Neural progenitor cell (in vitro differentiated cells): ENCODE measurements around the gene PRR29. TPM values are rescaled to one million over a fixed set of nuclear protein-coding genes. Genes with fewer than 3 reads are reported as not detected.

ENCODE experiments used
- DNase-seq: peaks from one replicate; pipeline ENCODE4 v3.0.0-alpha.2; 2016; ENCODE audit warnings: low spot score
- H2AFZ ChIP-seq: fragments of 200-600 bp; sonication (generic); replicated peaks from 2 replicates; pipeline ENCODE4 v1.6.1; 2016; ENCODE audit warnings: antibody characterized with exemption
- H3F3A ChIP-seq: fragments of 200-600 bp; sonication (generic); 2 replicates; pipeline ENCODE4 v1.6.1; 2016; ENCODE audit warnings: antibody characterized with exemption, low read depth
- H3K27ac ChIP-seq: fragments of 200-600 bp; sonication (generic); 2 replicates; pipeline ENCODE4 v1.5.1; 2016; ENCODE audit warnings: mild to moderate bottlenecking
- H3K27me3 ChIP-seq: fragments of 200-600 bp; sonication (generic); 2 replicates; pipeline ENCODE4 v1.6.1; 2016; ENCODE audit warnings: mild to moderate bottlenecking, moderate library complexity
- H3K36me3 ChIP-seq: fragments of 200-600 bp; sonication (generic); 2 replicates; pipeline ENCODE4 v1.5.1; 2016
- H3K4me1 ChIP-seq: fragments of 200-600 bp; sonication (generic); 2 replicates; pipeline ENCODE4 v1.6.1; 2016; ENCODE audit warnings: mixed run types
- H3K4me2 ChIP-seq: fragments of 200-600 bp; sonication (generic); 2 replicates; pipeline ENCODE4 v1.6.1; 2016
- H3K4me3 ChIP-seq: fragments of 200-600 bp; sonication (generic); 2 replicates; pipeline ENCODE4 v1.5.1; 2016
- H3K79me2 ChIP-seq: fragments of 200-600 bp; sonication (generic); 2 replicates; pipeline ENCODE4 v1.6.1; 2016; ENCODE audit warnings: low read depth
- H3K9ac ChIP-seq: fragments of 200-600 bp; sonication (generic); 2 replicates; pipeline ENCODE4 v1.6.1; 2016
- H3K9me3 ChIP-seq: fragments of 200-600 bp; sonication (generic); 2 replicates; pipeline ENCODE4 v1.5.1; 2016; ENCODE audit warnings: low read depth
- H4K20me1 ChIP-seq: fragments of 200-600 bp; sonication (generic); 2 replicates; pipeline ENCODE4 v1.6.1; 2016; ENCODE audit warnings: low read depth
- H3K27ac Mint-ChIP-seq: 3 replicates; pipeline ENCODE4 v1.8.0; 2021; ENCODE audit warnings: mixed read lengths
- H3K27me3 Mint-ChIP-seq: 2 replicates; pipeline ENCODE4 v1.8.0; 2022; ENCODE audit warnings: low read depth, mild to moderate bottlenecking, inconsistent platforms, moderate library complexity, mixed read lengths; ENCODE audit not compliant: insufficient read depth
- H3K36me3 Mint-ChIP-seq: 3 replicates; pipeline ENCODE4 v1.8.0; 2021; ENCODE audit warnings: mixed read lengths
- H3K4me1 Mint-ChIP-seq: 3 replicates; pipeline ENCODE4 v1.8.0; 2021; ENCODE audit warnings: mixed read lengths
- H3K4me3 Mint-ChIP-seq: 3 replicates; pipeline ENCODE4 v1.8.0; 2021; ENCODE audit warnings: mild to moderate bottlenecking, moderate library complexity, mixed read lengths
- H3K9me3 Mint-ChIP-seq: 3 replicates; pipeline ENCODE4 v1.8.0; 2020; ENCODE audit warnings: mixed read lengths
- EZH2 ChIP-seq: fragments of 200-600 bp; sonication (generic); IDR thresholded peaks from 2 replicates; pipeline ENCODE4 v1.6.1; 2017; ENCODE audit warnings: antibody characterized with exemption, mild to moderate bottlenecking, moderate library complexity
- EZH2phosphoT487 ChIP-seq: fragments of 200-600 bp; sonication (generic); IDR thresholded peaks from 2 replicates; pipeline ENCODE4 v1.6.1; 2017; ENCODE audit warnings: antibody characterized with exemption
- total RNA-seq: library from RNA; depleted of rRNA; stranded (reverse); fragments of >200 nt; gene quantifications from 2 replicates; pipeline ENCODE4 v1.2.3, GENCODE V29; 2015; ENCODE audit warnings: low replicate concordance
- TF ChIP-seq, protein P1 (sequence below): fragments of 200-600 bp; sonication (generic); IDR thresholded peaks from 2 replicates; pipeline ENCODE4 v1.5.1; 2017; ENCODE audit warnings: antibody characterized with exemption, mild to moderate bottlenecking

The PRR29 gene
- total RNA-seq, 1 donor from 2014 or later: 0.95 TPM

- no peak for DNase-seq
- TF ChIP-seq, protein P1, sequence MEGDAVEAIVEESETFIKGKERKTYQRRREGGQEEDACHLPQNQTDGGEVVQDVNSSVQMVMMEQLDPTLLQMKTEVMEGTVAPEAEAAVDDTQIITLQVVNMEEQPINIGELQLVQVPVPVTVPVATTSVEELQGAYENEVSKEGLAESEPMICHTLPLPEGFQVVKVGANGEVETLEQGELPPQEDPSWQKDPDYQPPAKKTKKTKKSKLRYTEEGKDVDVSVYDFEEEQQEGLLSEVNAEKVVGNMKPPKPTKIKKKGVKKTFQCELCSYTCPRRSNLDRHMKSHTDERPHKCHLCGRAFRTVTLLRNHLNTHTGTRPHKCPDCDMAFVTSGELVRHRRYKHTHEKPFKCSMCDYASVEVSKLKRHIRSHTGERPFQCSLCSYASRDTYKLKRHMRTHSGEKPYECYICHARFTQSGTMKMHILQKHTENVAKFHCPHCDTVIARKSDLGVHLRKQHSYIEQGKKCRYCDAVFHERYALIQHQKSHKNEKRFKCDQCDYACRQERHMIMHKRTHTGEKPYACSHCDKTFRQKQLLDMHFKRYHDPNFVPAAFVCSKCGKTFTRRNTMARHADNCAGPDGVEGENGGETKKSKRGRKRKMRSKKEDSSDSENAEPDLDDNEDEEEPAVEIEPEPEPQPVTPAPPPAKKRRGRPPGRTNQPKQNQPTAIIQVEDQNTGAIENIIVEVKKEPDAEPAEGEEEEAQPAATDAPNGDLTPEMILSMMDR: no peak
- no peak for TF ChIP-seq EZH2
- TF ChIP-seq EZH2phosphoT487: no peak
These were observed 40.4 kb downstream of the PRR29 start for GRCh38 chr17:64038331-64039105.

DNA sequence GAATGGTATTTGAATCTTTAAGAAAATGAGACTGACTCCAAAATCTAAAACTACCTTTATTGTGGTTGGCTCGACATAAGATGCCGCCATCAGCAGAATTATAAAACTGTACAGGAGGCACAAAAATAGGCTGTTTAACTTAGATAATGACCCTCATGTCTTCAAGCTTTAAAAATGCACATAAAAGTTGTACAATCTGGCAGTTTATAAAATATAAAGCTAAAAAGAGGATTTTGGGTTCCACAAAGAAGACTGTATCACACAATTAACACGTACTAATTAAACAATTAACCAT, 40.9 kb downstream of the PRR29 start:
- Histone ChIP-seq H3K79me2 (no peaks in the 10 kb centered on the region), H3K4me3 (no peak overlapping the region), H3K27ac (no peak overlapping the region), H3K9me3 (no peaks in the 10 kb centered on the region), H4K20me1 (no peaks in the 10 kb centered on the region), H3K4me2 (no peak overlapping the region), H3K27me3 (no peaks in the 10 kb centered on the region), H3F3A (no peaks in the 10 kb centered on the region), H2AFZ (no peak overlapping the region), H3K9ac (no peak overlapping the region), H3K4me1 (peaks cover 6% of the 10 kb centered on the region), H3K36me3 (no peaks in the 10 kb centered on the region)
- Mint-ChIP-seq H3K27me3 (peaks cover 12% of the 10 kb centered on the region), H3K9me3 (no peaks in the 10 kb centered on the region), H3K36me3 (peaks cover 5% of the 10 kb centered on the region), H3K27ac (no peak overlapping the region), H3K4me3 (no peak overlapping the region), H3K4me1 (peaks cover 3% of the 10 kb centered on the region)
- TF ChIP-seq EZH2phosphoT487 (no peak), EZH2 (no peak)
- TF ChIP-seq, protein P1: no peak
- no peak for DNase-seq

More at GRCh38 chr17:64038331-64039105, 40.4 kb downstream of the PRR29 start:
- Histone ChIP-seq H3K4me1 (peaks cover 6% of the 10 kb centered on the region), H3K27me3 (no peaks in the 10 kb centered on the region), H3K79me2 (no peaks in the 10 kb centered on the region), H3K36me3 (no peaks in the 10 kb centered on the region), H3F3A (no peaks in the 10 kb centered on the region), H3K4me2 (no peak overlapping the region), H3K9me3 (no peaks in the 10 kb centered on the region), H4K20me1 (no peaks in the 10 kb centered on the region), H3K9ac (no peak overlapping the region), H2AFZ (no peak overlapping the region), H3K27ac (no peak overlapping the region), H3K4me3 (no peak overlapping the region)
- Mint-ChIP-seq H3K36me3 (peaks cover 5% of the 10 kb centered on the region), H3K27ac (no peak overlapping the region), H3K4me1 (peaks cover 3% of the 10 kb centered on the region), H3K9me3 (no peaks in the 10 kb centered on the region), H3K27me3 (peaks cover 12% of the 10 kb centered on the region), H3K4me3 (no peak overlapping the region)

DNA sequence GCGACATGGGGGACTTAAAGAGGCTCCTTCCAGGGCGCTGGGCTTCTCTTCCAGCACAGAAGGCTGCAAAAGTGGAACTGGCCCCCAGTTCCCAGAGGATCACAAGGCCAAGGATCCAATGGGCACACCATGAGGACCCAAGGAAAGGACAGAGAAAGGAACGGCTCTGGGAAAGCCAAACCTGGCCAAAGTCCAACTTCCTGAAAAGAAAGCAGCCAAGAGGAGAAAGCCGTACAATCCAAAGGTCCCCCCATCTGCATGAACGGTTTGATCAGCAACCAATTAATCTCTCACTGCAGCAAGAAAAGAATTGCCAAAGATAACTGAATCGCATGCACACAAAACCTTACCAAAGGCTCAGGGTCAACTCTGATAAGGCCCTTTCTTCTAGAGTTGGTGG, 42.1 kb downstream of the PRR29 start:
- TF ChIP-seq EZH2phosphoT487 (no peak), EZH2 (no peak)
- TF ChIP-seq, protein P1: no peak
- no peak overlapping the region for H3K27ac Mint-ChIP-seq
- no peak overlapping the region for H3K27ac ChIP-seq

More for the DNA sequence above, 42.1 kb downstream of the PRR29 start:
- Histone ChIP-seq H3K9ac (no peak overlapping the region), H2AFZ (no peak overlapping the region), H3K36me3 (no peaks in the 10 kb centered on the region), H3K79me2 (no peaks in the 10 kb centered on the region), H3K9me3 (no peaks in the 10 kb centered on the region), H3K4me1 (peaks cover 6% of the 10 kb centered on the region), H3K4me3 (no peak overlapping the region), H4K20me1 (no peaks in the 10 kb centered on the region), H3K27me3 (no peaks in the 10 kb centered on the region), H3K4me2 (no peak overlapping the region), H3F3A (no peaks in the 10 kb centered on the region)
- DNase-seq: no peak
- peaks cover 10% of the 10 kb centered on the region for H3K27me3 Mint-ChIP-seq
- H3K4me1 Mint-ChIP-seq: peaks cover under 1% of the 10 kb centered on the region
- H3K9me3 Mint-ChIP-seq: no peaks in the 10 kb centered on the region
- H3K36me3 Mint-ChIP-seq: peaks cover 9% of the 10 kb centered on the region
- no peak overlapping the region for H3K4me3 Mint-ChIP-seq
